Measurements from ENCODE around the gene CLTB.
"Not testable (repeated sequence)": the region's sequence is repeated elsewhere in the genome, so short reads cannot be mapped to it uniquely, and the experiment has no call there.

CLTB gene

DNA sequence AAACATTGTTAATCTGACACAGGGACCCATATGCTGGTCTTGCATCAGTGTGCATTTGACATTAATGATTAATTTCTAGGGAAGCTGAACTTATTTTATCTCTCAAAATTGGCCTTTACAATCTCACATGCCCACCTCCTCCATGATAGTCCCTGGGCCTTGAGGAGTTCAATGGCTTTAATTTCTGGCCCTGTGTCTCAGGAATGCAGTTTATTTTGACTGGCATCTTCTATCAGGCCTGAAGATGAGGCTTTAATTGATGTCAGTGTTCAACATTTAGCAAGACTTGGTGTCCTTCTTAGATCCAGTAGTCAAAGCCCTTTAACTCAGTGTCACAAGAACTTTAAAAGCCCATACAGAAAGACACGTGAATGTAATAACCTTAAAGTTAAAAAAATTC is 10.5 kb upstream of the CLTB start:
- no peak for DNase-seq

DNA sequence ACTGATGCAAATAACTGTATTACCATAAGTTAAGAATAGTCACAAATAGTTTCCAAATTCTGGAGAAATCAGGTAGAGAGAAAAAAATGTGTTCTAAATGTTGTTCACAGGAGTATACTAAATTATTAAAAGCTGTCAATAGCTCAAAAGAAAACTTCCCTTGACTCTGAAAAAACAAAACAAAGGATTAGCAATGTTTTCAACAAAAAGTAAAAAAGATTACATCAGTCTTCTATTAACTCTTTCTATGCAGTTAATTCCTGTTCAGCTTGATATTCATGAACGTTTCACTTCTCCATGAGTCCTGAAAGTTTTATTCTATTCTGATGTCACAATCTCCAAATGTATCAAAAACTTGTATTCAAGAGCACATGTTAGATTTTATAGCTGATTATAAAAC is 9.5 kb upstream of the CLTB start:
- no peak for DNase-seq

DNA sequence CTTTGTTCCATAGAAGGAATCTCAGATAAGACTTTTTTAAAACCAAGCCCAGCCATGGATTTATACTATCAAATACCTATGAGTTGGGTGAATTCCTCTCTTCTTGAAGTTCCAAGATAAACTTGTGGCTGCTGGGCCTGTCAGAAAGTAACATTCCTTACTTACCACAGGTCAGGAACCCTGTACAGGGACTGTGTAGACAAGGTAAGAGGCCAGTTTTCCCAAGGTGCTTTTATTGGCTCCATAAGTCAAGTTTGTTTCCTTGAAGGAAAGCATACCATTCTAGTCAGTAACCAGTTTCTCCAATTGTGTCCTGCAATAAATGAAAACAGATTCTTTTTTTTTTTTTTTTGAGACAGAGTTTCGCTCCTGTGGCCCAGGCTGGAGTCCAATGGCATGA is 8.8 kb upstream of the CLTB start:
- DNase-seq, result no peak

DNA sequence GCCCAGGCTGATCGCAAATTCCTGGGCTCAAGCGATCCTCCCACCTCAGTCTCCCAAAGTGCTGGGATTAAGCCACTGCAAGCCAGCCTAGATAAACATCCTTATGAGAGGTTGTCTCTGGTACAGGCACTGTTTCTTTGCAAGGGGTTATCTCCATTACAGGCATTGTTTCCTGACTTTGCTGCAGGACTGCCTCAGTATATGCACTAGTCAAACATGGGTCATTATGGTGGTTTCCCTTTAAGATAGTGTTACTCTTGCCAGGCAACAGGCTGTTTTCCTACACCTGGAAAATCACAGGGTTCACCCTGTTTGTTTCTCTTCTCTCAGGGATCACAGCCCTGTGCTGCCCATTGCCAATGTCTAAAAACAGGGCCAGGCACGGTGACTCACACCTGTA is 7.8 kb upstream of the CLTB start:
- no peak for DNase-seq

DNA sequence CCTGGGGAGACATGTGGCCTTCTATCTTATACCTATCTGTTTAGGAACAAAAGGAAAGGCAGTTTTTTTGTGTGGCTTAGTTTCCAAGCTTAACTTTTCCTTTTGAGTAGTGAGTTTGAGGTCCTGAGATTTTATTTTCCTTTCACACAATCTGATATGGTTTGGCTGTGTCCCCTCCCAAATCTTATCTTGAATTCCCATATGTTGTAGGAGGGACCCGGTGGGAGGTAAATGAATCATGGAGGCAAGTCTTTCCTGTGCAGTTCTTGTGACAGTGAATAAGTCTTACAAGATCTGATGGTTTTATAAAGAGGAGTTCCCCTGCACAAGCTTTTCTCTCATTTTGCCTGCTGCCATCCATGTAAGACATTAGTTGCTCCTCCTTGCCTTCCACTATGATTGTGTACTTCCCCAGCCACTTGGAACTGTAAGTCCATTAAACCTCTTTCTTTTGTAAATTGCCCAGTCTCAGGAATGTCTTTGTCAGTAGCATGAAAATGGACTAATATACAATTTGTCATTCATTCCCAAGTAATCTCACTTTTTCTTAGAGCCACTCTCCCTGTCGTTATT is 4.7 kb upstream of the CLTB start:
- no peak for DNase-seq

DNA sequence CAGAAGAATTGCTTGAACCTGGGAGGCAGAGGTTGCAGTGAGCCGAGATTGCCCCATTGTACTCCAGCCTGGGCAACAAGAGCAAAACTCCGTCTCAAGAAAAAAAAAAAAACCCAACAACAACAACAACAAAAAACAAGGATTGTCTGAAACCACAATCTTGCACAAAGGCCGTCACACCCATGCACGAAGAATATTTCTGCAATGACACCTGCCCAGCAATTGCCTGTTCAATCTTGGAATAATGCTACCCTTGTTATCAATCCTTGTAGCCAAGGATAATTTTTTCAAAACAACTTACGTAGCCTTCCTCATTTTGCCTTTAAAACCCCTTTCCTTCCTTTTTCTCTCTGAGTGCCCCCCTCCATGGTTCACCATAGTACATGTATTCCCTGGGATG is 3.7 kb upstream of the CLTB start:
- DNase-seq, result no peak

DNA sequence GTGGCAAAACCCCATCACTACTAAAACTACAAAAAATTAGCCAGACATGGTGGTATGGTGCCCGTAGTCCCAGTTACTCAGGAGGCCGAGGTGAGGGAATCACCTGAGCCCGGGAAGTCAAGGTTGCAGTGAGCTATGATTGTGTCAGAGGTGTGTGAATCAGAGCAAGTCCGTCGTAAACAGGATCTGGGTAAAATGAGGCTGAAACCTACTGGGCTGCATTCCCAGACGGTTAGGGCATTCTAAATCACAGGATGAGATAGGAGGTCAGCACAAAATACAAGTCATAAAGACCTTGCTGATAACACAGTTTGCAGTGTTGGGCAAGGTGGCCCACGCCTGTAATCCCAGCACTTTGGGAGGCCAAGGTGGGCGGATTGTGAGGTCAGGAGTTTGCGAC is 1.9 kb upstream of the CLTB start:
- DNase-seq, result no peak

DNA sequence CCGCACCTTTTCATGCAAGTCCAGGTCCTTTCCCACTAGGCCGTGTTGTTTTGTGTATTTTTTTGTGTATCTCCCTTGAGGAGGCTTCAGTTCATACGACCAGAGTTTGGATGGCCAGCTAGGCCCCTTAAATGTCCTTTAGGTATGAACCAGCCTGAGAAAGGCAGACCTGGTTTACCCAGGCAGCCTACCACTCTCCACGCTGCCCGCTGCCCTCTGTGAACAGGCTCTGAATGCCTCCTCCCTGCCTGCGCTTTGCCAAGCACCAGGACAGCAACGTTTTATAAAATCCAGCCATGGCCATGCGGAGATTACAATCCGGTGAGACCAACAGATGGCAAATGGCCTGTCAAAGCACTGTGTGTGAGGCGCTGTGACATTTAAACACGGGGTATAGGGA is 626 bp upstream of the CLTB start:
- no peak for DNase-seq

DNA sequence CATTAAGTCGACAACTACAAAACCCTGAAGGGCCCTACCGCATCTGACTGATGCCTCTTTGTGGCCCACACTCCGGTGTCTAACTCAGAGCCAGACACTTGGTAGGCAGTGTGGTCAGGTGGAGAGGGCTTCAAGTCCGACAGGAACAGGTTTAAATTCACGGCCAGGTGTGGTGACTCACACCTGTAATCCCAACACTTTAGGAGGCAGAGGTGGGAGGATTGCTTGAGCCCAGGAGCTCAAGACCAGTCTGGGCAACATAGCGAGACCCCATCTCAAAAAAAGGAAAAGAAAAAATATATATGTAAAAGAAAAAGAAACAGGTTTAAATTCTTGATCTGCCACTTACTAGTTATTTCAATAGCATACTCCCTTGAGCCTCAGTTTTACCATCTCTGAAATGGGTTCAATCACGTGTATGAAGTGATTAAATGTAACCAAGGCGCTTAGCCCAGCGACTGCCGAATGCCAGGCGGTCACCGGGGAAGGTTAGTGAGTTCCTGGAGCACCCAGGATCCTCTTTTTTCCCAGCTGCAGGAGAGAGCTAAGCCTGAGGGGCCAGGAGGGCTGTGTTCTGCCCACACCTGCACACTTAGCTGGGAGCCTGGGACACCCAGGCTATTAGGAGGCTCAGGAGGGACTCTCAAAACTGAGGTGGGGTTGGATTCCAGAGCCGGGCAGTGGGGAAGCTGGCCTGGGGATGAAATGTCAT is 943 bp downstream of the CLTB start:
- DNase-seq, result no peak

DNA sequence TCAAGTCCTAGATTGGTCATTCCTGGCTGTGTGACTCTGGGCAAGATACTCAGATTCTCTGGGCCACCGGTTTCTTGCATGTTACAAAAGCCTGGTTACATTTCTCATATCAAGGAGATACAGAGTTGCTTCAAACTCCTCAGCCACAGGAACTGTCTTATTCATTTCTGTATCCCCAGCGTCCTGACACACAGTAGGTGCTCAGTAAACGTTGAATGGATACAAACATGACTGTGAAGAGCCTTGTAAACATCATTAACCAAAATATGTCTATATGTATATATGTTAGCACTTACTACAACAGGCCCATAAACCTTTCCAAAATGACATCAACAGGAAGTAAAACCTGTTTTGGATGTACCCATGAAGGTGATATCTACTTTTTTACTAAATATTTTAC is 1.6 kb downstream of the CLTB start:
- no peak for DNase-seq

DNA sequence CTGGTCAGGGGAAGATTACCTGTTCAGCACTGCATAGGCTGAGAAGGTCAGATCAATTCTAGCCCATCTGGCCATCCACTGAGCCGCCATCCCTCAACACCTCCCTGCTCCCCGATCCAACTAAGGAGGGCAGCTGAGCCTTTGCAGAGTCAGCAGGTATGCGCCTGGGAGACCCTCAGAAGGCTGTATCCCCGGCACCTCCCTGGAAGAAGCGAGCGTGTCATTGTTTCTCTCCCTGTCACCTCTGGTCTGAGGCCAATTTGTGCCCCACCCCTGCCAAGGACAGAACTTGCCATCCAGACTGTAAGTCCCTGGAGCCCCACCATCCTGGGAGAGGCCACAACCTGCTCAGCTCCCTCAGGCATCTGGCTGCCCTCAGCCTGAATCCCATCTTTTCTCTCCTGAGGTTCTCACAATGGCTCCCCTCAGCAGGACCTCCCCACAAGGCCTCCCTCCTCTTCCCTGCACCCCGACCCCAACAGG is 2.6 kb downstream of the CLTB start:
- DNase-seq, result no peak

DNA sequence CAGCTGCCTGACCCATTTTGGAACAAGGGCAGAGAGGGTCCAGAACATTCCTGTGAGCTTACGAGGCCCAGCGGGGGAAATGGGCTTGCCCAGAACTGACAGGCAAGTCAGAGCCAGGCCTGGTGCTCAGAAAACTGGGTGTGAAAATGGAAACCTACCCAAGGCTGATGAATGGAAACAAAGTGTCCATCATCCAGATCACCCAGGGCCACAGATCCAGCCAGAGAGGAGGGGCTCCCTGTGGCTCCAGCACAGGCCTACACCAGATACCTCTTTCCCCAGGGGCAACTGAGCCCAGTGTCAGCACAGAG is 3.1 kb downstream of the CLTB start:
- no peak for DNase-seq

DNA sequence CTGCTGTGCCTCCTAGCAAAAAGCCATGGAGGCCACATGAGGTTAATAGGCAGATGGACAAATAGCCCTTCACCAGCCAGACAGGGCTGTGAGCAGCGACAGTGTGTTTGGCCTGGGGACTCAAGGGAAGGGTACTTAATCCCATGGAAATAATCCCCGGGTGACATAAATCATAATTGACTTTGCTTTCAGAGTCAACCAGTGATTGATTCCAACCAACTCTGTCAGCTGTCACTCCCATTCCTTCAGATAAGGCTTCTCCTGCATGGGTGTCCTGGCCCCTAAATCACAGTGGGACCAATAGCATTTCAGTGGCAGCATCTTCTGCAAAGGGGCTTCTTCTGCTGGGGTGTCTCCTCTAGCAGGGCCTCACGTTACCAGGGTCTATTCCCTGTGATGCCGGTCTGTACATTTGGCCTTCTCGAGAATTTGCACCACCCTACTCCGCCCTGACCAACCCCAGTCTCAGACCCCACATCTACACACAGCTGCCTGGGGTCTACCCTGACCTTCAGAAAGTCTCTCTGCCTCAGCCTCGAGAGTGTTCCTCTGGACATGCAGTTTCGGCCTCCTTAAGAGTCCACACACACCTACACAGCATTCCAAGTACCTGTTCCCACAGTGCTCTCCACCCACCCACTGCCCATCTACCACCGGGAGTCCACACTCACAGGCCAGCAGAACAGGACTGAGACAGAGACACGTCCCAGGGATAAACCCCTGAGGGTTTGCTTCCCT is 3.7 kb downstream of the CLTB start:
- no peak for DNase-seq

DNA sequence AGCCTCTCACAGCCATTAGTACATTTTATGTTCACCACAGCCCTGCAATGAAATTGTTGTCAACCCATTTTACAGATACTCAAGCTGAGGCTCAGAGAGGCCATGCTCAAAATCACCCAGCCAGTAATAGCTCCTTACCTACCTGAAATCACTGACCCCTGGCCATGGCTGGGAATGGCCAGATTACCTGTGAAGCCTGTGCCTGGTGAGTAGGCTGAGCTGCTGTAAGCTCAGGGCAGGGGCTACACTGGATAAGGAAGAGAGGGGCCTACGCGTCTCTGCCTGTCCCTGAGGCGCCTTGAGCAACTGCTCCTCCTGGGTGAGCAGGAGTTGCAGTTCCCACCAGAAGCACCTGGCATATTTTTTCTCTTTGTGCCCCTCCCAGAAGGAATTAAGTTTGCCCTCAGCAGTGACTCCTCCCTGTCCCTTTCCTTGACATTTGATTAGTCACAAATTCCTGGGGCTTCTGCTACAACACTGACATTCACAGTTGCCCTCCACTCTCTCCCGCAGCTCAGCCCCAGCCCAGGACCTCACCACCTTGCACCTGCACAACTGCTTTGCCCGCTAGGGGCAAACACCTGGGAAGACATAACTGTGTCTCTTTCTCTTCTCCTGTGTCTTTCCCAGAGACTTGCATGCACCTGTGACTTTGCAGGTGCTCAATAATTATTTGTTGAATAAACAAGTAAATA is 5.7 kb downstream of the CLTB start:
- no peak for DNase-seq

DNA sequence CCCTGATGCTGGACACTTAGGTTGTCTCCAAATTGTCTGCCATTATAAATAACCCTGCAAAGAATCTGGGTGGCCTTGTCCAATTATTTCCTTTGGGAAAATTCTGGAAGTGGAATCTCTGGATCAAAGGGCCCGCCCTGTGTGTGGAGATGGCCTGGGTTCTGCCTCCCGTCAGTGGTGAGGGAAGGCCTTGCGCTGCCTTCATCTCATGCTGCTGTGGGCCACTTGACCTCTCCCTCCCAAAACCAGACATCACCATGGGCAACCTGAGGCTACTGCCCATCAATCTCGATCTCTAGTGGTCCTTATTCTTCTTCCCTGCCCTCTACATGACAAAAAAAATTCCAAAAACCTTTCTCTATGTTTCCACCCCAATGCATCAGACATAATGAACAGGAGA is 6.6 kb downstream of the CLTB start:
- no peak for DNase-seq

DNA sequence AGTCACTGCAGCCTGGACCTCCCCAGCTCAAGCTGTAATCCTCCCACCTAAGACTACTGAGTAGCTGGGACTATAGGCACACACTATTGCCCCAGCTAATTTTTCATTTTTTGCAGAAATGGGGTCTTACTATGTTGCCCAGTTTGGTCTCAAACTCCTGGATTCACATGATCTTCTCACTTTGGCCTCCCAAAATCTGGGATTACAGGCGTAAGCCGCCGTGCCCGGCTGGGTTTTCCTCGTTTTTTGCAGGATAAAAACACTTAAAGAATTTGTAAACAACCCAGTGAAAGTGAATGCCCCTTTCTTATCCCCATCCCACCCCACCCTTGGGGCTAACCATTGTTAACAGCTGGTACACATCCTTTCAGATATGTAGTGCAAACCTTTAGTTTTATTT is 7.7 kb downstream of the CLTB start:
- no peak for DNase-seq

DNA sequence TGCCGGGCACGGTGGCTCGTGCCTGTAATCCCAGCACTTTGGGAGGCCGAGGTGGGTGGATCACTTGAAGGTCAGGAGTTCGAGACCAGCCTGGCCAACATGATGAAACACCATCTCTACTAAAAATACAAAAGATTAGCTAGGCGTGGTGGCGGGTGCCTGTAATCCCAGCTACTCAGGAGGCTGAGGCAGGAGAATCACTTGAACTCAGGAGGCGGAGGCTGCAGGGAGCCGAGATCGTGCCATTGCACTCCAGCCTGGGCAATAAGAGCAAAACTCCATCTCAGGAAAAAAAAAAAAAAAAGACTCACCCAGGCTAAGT is 8.1 kb downstream of the CLTB start:
- DNase-seq, result not testable (repeated sequence)

DNA sequence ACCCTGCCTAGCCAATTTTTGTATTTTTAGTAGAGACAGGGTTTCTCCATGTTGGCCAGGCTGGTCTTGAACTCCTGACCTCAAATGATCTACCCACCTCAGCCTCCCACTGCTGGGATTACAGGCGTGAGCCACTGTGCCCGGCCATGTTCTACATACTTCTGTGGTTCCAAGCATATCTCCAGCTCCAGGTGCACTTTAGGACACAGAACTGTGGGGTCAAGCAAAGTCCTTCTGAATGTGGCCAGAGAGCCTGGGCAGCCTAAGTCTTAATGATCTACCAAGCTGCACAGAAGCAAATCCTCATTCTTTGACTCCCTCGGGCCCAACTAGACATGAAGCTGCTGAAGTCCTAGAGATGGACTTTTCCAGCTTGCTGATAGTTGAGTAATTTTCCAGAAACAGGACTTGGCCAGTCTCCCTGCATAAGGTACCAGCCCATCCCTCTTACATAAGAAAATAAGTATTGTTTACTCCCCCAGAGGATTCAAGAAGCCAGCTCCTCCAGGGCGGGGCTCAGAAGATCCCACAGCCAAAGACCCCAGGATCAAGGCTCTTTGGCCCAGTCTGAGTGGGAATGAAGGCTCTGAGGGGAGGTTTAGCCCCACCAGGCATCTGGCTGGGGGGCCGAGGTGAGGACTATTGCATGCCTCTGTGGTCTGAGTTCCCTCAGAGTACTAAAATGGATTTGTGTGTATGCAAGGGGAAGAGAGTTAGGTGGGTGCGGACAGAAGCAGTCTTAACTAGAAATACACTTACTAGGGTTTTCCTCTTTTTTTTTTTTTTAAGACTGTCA is 8.7 kb downstream of the CLTB start:
- no peak for DNase-seq

DNA sequence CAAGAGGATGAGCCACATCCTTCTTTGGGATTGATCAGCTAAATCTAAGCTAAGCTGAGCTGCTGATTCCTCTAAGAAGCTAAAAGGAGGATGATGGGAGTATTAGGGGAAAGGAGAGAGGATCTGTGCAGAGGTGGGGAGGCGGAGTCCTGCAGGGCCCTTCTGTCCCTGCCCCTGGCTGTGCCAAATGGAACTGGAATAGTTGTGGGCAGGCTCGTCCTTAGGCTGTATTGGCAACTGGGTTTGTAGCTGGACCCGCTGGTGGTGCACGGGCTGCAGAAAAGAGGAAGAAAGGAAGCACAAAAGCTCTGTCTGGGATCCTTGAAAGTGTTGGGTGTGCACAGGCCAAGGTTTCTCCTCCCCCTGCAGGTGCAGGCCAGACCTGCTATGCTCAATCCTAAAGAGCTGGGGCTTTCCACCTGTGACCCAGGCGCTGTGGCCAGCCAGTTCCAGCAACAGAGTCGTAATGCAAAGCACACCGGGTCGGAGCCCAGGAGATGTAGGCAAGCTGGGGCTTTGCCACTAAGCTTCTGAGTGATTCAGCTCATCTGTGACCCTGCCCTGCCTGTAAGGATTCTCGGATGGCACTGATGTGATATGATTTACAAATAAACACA is 9.8 kb downstream of the CLTB start:
- DNase-seq, result no peak

DNA sequence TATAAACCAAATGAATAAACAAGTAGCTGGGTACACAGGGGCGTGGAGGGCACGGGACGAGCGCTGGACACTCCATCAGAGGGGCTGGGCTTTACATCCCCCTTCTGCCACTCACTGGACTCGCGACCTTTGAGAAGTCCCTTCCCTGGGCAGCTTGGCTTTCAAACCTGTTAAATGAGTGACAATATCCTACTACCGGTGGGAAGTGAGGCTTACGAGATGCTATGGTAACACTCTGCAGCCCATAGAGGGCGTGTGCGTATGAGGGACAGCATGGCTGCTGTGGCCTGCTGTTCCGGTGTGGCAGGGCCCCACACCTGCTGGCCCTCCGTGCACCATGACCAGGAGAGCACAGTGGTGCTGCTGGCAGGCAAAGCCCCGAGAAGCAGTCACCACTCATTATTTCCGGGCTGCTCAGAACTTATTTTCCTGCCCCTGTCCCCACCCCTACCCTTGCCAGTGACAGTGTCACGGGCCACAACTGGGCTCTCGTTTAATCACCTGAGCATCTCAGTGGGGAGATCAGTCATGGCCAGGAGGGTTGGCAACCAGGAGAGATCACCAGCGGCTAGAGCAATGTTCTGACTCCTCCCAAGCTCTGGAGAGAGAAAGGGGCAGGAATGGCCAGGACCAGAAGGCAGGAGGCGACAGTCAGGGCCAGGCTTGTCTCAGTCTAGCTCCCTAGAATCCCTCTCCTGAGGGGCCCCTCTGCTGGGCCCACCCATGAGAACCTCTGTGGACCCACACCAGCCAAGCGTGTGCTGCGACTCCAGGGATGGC is 10.5 kb downstream of the CLTB start:
- DNase-seq, result no peak

DNA sequence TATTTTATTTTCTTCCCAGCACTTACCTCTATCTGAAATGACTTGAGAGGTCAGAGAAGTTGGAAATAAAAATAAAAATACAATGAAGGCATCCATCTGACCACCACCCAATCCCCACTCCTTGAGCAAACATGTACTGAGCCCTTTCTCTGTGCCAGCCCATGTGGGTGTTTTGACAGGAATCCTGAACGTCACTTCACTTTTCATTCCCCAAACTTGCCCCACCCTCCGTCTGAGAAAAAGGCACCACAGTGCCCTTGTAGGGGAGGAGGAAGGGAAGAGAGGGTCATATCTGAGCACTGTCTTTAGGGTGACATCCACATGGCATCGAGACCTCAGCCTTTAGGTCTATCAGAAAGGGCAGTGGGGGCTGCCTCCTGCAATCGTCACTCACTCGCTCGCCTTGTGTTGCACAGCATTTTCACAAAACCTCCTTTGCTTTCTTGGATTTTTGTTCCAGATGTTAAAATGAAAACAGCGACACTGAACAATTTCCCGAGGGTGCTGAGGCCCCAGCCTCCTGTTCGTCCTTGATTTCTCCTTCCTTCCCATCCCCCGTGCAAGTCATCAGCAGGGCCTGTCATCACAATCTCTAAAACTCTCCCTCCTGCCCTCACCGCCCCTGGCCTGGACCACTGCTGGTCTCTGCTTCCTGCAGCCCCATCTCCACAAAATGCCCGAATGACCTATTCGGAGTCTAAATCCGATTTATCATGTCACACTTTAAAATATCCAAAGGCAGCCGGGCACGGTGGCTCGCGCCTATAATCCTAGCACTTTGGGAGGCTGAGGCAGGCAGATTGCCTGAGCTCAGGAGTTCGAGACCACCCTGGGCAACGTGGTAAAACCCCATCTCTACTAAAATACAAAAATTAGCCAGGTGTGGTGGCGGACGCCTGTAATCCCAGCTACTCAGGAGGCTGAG is 14.8 kb downstream of the CLTB start:
- no peak for DNase-seq

Data from NCI-H345 (cell line).